HEK293 (cell line): Measurements from ENCODE around the gene IGSF21.

Experiments
- CTCF ChIA-PET: fragments of 350-600 bp; formaldehyde crosslinking; extraction: SDS; loops from one replicate; lab custom pipeline; 2021; ENCODE audit warnings: antibody characterized with exemption; lab: Yijun Ruan, JAX
- POLR2A ChIA-PET: fragments of 300-600 bp; formaldehyde crosslinking; extraction: SDS; loops from one replicate; lab custom pipeline; 2020; ENCODE audit warnings: antibody characterized with exemption, inconsistent platforms; lab: Yijun Ruan, JAX
- H3K27ac ChIP-seq: fragments of 200-500 bp; sonication (Bioruptor generic); 2 replicates; pipeline ENCODE4 v1.5.1; 2014; ENCODE audit warnings: low read depth, low read length, control low read depth, inconsistent platforms; ENCODE audit errors: extremely low read depth
- H3K36me3 ChIP-seq, 2 experiments: fragments of 200-500 bp in 1 of 2; sonication (Bioruptor generic) in 1 of 2; 1 replicate in 1 of 2; 2 replicates in 1 of 2; pipeline ENCODE4 v1.5.1; 2014 to 2017; ENCODE audit warnings: inconsistent platforms in 2 of 2, low read length in 2 of 2; ENCODE audit not compliant: control insufficient read depth in 2 of 2, insufficient read depth in 1 of 2
- H3K4me1 ChIP-seq: fragments of 200-500 bp; sonication (Bioruptor generic); 2 replicates; pipeline ENCODE4 v1.5.1; 2014; ENCODE audit warnings: mild to moderate bottlenecking, low read length, inconsistent platforms; ENCODE audit not compliant: control insufficient read depth, insufficient read depth
- H3K4me3 ChIP-seq: 2 replicates; pipeline ENCODE4 v1.5.1; 2011; ENCODE audit warnings: low read depth, mild to moderate bottlenecking, control low read depth, low read length, moderate library complexity
- H3K9me3 ChIP-seq: fragments of 200-500 bp; sonication (Bioruptor generic); 2 replicates; pipeline ENCODE4 v1.5.1; 2014; ENCODE audit warnings: low read depth, low read length, inconsistent platforms; ENCODE audit not compliant: control insufficient read depth, insufficient read depth
- GLI2 ChIP-seq: fragments of 450-650 bp; formaldehyde crosslinking; IDR thresholded peaks from 2 replicates; pipeline ENCODE4; 2017; ENCODE audit warnings: missing biosample characterization, missing genetic modification characterization, low read depth, borderline replicate concordance
- ZBTB21 ChIP-seq: fragments of 450-650 bp; formaldehyde crosslinking; IDR thresholded peaks from 2 replicates; pipeline ENCODE4 v1.5.1; 2017; ENCODE audit warnings: missing biosample characterization, missing genetic modification characterization
- ZBTB48 ChIP-seq: fragments of 450-650 bp; formaldehyde crosslinking; IDR thresholded peaks from 2 replicates; pipeline ENCODE4 v1.5.1; 2016; ENCODE audit warnings: missing biosample characterization, missing genetic modification characterization
- ZFHX2 ChIP-seq: fragments of 450-650 bp; formaldehyde crosslinking; conservative IDR thresholded peaks from 2 replicates; pipeline ENCODE4 v1.5.1; 2016; ENCODE audit warnings: missing biosample characterization, missing genetic modification characterization
- ZNF16 ChIP-seq: fragments of 450-650 bp; formaldehyde crosslinking; IDR thresholded peaks from 2 replicates; pipeline ENCODE4 v1.5.1; 2016; ENCODE audit warnings: low read depth, missing biosample characterization, missing genetic modification characterization
- ZNF341 ChIP-seq: fragments of 450-650 bp; formaldehyde crosslinking; IDR thresholded peaks from 2 replicates; pipeline ENCODE4; 2016; ENCODE audit warnings: low read depth, missing biosample characterization, missing genetic modification characterization
- ZNF423 ChIP-seq: fragments of 450-650 bp; formaldehyde crosslinking; IDR thresholded peaks from 2 replicates; pipeline ENCODE4 v1.5.1; 2016; ENCODE audit warnings: missing biosample characterization, missing genetic modification characterization
- ZNF473 ChIP-seq: fragments of 450-650 bp; formaldehyde crosslinking; IDR thresholded peaks from 2 replicates; pipeline ENCODE4 v1.5.1; 2017; ENCODE audit warnings: missing biosample characterization, missing genetic modification characterization
- ZNF48 ChIP-seq: fragments of 450-650 bp; formaldehyde crosslinking; IDR thresholded peaks from 2 replicates; pipeline ENCODE4 v1.5.1; 2016; ENCODE audit warnings: missing biosample characterization, missing genetic modification characterization
- ZNF521 ChIP-seq: fragments of 450-650 bp; formaldehyde crosslinking; IDR thresholded peaks from 2 replicates; pipeline ENCODE4 v1.5.1; 2017; ENCODE audit warnings: missing biosample characterization, mild to moderate bottlenecking, missing genetic modification characterization
- ZNF549 ChIP-seq: fragments of 450-650 bp; IDR thresholded peaks from 2 replicates; pipeline ENCODE4 v1.5.1; 2018; ENCODE audit warnings: missing biosample characterization, missing genetic modification characterization, mild to moderate bottlenecking, inconsistent platforms, moderate library complexity
- ZNF561 ChIP-seq: fragments of 450-650 bp; IDR thresholded peaks from 2 replicates; pipeline ENCODE4 v1.5.1; 2018; ENCODE audit warnings: missing biosample characterization, missing genetic modification characterization, borderline replicate concordance
- ZNF629 ChIP-seq: fragments of 450-650 bp; formaldehyde crosslinking; IDR thresholded peaks from 2 replicates; pipeline ENCODE4 v1.5.1; 2017; ENCODE audit warnings: missing biosample characterization, missing genetic modification characterization
- ZNF777 ChIP-seq: fragments of 450-650 bp; formaldehyde crosslinking; IDR thresholded peaks from 2 replicates; pipeline ENCODE4 v1.5.1; 2017; ENCODE audit warnings: missing biosample characterization, missing genetic modification characterization, borderline replicate concordance
- ZNF792 ChIP-seq: fragments of 450-650 bp; formaldehyde crosslinking; IDR thresholded peaks from 2 replicates; pipeline ENCODE4 v1.5.1; 2016; ENCODE audit warnings: missing biosample characterization, missing genetic modification characterization
- ZNF843 ChIP-seq: fragments of 450-650 bp; formaldehyde crosslinking; IDR thresholded peaks from 2 replicates; pipeline ENCODE4 v1.5.1; 2016; ENCODE audit warnings: missing biosample characterization, missing genetic modification characterization
- TF ChIP-seq, protein P1 (sequence below): fragments of 450-650 bp; formaldehyde crosslinking; IDR thresholded peaks from 2 replicates; pipeline ENCODE4 v1.5.1; 2017; ENCODE audit warnings: missing biosample characterization, mild to moderate bottlenecking, missing genetic modification characterization, moderate library complexity
- TF ChIP-seq, protein P2 (sequence below): fragments of 450-650 bp; formaldehyde crosslinking; IDR thresholded peaks from 2 replicates; pipeline ENCODE4 v1.5.1; 2016; ENCODE audit warnings: missing biosample characterization, missing genetic modification characterization, low read depth
- TF ChIP-seq, protein P3 (sequence below): fragments of 450-650 bp; formaldehyde crosslinking; IDR thresholded peaks from 2 replicates; pipeline ENCODE4 v1.5.1; 2016; ENCODE audit warnings: missing biosample characterization, missing genetic modification characterization, borderline replicate concordance
- TF ChIP-seq, protein P4 (sequence below): fragments of 450-650 bp; formaldehyde crosslinking; IDR thresholded peaks from 2 replicates; pipeline ENCODE4 v1.5.1; 2016; ENCODE audit warnings: missing biosample characterization, missing genetic modification characterization
- TF ChIP-seq, protein P5 (sequence below): fragments of 450-650 bp; IDR thresholded peaks from 2 replicates; pipeline ENCODE4 v1.5.1; 2018; ENCODE audit warnings: missing biosample characterization, mild to moderate bottlenecking, missing genetic modification characterization
- TF ChIP-seq, protein P6 (sequence below): fragments of 450-650 bp; formaldehyde crosslinking; IDR thresholded peaks from 2 replicates; pipeline ENCODE4 v1.5.1; 2016; ENCODE audit warnings: missing biosample characterization, missing genetic modification characterization

IGSF21 gene

DNA sequence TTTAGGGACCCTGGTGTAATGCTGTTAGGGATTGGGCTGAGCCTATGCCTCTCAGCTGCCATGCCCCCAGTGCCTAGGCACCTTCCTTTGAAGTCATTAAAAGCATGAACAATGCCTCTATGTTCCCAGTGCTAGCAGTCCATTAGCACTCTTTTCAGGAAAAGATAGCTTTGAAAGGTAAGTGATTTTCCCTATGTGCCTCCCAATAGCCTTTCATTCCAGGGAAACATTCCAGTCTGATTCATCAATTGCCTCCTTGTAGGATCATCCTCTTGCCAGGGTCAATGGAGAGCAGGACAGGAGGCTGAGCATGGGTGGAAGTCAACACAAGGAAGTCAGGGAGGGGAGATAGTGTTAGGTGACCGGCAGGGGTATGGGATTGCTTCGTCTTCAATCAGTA, 8.6 kb upstream of the IGSF21 start:
- Histone ChIP-seq H3K4me1 (no peaks in the 10 kb centered on the region), H3K4me3 (no peak overlapping the region), H3K36me3 (no peaks in the 10 kb centered on the region), H3K9me3 (no peaks in the 10 kb centered on the region), H3K27ac (no peak overlapping the region)
- CTCF ChIA-PET: interaction anchor here (0.6 to 2.1 kb wide), 8 partner anchors 8 to 652 kb away, joined by 3 to 13 read pairs (median 5); no protein-coding TSS in a partner anchor
- POLR2A ChIA-PET: no interaction called here
- no peak for TF ChIP-seq ZNF16
- no peak for TF ChIP-seq ZNF341 (tag by site-specific recombination)
- TF ChIP-seq ZNF473 (tag by site-specific recombination): no peak
- no peak for TF ChIP-seq ZBTB21
- TF ChIP-seq ZNF561 (tag by site-specific recombination): no peak
- no peak for TF ChIP-seq ZNF792 (tag by site-specific recombination)
- TF ChIP-seq, protein P1, sequence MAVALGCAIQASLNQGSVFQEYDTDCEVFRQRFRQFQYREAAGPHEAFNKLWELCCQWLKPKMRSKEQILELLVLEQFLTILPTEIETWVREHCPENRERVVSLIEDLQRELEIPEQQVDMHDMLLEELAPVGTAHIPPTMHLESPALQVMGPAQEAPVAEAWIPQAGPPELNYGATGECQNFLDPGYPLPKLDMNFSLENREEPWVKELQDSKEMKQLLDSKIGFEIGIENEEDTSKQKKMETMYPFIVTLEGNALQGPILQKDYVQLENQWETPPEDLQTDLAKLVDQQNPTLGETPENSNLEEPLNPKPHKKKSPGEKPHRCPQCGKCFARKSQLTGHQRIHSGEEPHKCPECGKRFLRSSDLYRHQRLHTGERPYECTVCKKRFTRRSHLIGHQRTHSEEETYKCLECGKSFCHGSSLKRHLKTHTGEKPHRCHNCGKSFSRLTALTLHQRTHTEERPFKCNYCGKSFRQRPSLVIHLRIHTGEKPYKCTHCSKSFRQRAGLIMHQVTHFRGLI (tag by site-specific recombination): no peak
- no peak for TF ChIP-seq ZNF423 (tag by site-specific recombination)
- TF ChIP-seq, protein P2, sequence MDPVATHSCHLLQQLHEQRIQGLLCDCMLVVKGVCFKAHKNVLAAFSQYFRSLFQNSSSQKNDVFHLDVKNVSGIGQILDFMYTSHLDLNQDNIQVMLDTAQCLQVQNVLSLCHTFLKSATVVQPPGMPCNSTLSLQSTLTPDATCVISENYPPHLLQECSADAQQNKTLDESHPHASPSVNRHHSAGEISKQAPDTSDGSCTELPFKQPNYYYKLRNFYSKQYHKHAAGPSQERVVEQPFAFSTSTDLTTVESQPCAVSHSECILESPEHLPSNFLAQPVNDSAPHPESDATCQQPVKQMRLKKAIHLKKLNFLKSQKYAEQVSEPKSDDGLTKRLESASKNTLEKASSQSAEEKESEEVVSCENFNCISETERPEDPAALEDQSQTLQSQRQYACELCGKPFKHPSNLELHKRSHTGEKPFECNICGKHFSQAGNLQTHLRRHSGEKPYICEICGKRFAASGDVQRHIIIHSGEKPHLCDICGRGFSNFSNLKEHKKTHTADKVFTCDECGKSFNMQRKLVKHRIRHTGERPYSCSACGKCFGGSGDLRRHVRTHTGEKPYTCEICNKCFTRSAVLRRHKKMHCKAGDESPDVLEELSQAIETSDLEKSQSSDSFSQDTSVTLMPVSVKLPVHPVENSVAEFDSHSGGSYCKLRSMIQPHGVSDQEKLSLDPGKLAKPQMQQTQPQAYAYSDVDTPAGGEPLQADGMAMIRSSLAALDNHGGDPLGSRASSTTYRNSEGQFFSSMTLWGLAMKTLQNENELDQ: no peak
- TF ChIP-seq, protein P3, sequence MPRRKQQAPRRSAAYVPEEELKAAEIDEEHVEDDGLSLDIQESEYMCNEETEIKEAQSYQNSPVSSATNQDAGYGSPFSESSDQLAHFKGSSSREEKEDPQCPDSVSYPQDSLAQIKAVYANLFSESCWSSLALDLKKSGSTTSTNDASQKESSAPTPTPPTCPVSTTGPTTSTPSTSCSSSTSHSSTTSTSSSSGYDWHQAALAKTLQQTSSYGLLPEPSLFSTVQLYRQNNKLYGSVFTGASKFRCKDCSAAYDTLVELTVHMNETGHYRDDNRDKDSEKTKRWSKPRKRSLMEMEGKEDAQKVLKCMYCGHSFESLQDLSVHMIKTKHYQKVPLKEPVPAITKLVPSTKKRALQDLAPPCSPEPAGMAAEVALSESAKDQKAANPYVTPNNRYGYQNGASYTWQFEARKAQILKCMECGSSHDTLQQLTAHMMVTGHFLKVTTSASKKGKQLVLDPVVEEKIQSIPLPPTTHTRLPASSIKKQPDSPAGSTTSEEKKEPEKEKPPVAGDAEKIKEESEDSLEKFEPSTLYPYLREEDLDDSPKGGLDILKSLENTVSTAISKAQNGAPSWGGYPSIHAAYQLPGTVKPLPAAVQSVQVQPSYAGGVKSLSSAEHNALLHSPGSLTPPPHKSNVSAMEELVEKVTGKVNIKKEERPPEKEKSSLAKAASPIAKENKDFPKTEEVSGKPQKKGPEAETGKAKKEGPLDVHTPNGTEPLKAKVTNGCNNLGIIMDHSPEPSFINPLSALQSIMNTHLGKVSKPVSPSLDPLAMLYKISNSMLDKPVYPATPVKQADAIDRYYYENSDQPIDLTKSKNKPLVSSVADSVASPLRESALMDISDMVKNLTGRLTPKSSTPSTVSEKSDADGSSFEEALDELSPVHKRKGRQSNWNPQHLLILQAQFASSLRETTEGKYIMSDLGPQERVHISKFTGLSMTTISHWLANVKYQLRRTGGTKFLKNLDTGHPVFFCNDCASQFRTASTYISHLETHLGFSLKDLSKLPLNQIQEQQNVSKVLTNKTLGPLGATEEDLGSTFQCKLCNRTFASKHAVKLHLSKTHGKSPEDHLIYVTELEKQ (tag by site-specific recombination): no peak
- no peak for TF ChIP-seq ZNF549
- TF ChIP-seq, protein P4, sequence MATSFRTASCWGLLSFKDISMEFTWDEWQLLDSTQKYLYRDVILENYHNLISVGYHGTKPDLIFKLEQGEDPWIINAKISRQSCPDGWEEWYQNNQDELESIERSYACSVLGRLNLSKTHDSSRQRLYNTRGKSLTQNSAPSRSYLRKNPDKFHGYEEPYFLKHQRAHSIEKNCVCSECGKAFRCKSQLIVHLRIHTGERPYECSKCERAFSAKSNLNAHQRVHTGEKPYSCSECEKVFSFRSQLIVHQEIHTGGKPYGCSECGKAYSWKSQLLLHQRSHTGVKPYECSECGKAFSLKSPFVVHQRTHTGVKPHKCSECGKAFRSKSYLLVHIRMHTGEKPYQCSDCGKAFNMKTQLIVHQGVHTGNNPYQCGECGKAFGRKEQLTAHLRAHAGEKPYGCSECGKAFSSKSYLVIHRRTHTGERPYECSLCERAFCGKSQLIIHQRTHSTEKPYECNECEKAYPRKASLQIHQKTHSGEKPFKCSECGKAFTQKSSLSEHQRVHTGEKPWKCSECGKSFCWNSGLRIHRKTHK: no peak
- TF ChIP-seq GLI2 (tag by site-specific recombination): no peak

DNA sequence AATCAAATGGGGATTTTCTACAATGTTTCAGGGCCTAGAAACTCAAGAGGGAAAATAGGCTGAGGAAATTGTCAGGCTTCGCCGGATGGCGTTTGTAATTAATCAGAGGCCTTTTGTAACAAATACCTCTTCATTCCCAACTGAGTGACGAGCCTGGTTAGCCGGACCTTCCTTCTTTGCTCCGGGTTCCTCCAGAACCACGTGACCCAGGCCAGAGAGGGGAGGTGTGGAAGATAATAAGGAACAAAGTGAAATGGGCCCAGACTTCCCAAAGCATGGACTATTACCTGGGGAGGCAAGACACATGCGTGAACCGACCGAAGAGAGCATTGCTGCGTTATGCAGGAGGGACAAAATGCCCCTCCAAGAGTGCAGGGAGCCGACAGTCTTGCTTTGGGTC, 7.5 kb upstream of the IGSF21 start:
- Histone ChIP-seq H3K4me3 (no peak overlapping the region), H3K36me3 (no peaks in the 10 kb centered on the region), H3K9me3 (no peaks in the 10 kb centered on the region), H3K4me1 (no peaks in the 10 kb centered on the region), H3K27ac (no peak overlapping the region)
- ChIA-PET CTCF (interaction anchor here (0.6 to 2.1 kb wide), 26 partner anchors 9 to 853 kb away, joined by 3 to 14 read pairs (median 4); no protein-coding TSS in a partner anchor), POLR2A (no interaction called here)
- no peak for TF ChIP-seq ZNF521
- TF ChIP-seq ZBTB48 (tag by site-specific recombination): no peak
- no peak for TF ChIP-seq ZNF777 (tag by site-specific recombination)
- TF ChIP-seq ZFHX2 (tag by site-specific recombination): no peak
- no peak for TF ChIP-seq ZNF48 (tag by site-specific recombination)
- TF ChIP-seq ZNF629 (tag by site-specific recombination): no peak
- TF ChIP-seq, protein P5, sequence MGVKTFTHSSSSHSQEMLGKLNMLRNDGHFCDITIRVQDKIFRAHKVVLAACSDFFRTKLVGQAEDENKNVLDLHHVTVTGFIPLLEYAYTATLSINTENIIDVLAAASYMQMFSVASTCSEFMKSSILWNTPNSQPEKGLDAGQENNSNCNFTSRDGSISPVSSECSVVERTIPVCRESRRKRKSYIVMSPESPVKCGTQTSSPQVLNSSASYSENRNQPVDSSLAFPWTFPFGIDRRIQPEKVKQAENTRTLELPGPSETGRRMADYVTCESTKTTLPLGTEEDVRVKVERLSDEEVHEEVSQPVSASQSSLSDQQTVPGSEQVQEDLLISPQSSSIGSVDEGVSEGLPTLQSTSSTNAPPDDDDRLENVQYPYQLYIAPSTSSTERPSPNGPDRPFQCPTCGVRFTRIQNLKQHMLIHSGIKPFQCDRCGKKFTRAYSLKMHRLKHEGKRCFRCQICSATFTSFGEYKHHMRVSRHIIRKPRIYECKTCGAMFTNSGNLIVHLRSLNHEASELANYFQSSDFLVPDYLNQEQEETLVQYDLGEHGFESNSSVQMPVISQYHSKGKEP (tag by site-specific recombination): no peak
- no peak for TF ChIP-seq ZNF843
- TF ChIP-seq, protein P6, sequence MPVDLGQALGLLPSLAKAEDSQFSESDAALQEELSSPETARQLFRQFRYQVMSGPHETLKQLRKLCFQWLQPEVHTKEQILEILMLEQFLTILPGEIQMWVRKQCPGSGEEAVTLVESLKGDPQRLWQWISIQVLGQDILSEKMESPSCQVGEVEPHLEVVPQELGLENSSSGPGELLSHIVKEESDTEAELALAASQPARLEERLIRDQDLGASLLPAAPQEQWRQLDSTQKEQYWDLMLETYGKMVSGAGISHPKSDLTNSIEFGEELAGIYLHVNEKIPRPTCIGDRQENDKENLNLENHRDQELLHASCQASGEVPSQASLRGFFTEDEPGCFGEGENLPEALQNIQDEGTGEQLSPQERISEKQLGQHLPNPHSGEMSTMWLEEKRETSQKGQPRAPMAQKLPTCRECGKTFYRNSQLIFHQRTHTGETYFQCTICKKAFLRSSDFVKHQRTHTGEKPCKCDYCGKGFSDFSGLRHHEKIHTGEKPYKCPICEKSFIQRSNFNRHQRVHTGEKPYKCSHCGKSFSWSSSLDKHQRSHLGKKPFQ (tag by site-specific recombination): no peak
